Keratinocyte (primary cell): ENCODE results near the gene PITPNC1.
"Not testable (repeated sequence)": the region's sequence is repeated elsewhere in the genome, so short reads cannot be mapped to it uniquely, and the experiment has no call there.

Experiments
- CTCF ChIP-seq, 3 experiments: IDR thresholded peaks in 1 of 3; conservative IDR thresholded peaks in 1 of 3; optimal IDR thresholded peaks in 1 of 3; 2 replicates in 2 of 3; 3 replicates in 1 of 3; pipeline versions ENCODE3 to v1.5.1; 2011; ENCODE audit warnings: low read length in 3 of 3, mild to moderate bottlenecking in 3 of 3, moderate library complexity in 2 of 3, control low read depth in 1 of 3, inconsistent platforms in 1 of 3; ENCODE audit not compliant: insufficient read depth in 2 of 3; ENCODE audit errors: extremely low read depth in 1 of 3
- EZH2 ChIP-seq: IDR thresholded peaks from one replicate; pipeline ENCODE4 v1.6.1; 2012; ENCODE audit warnings: inconsistent platforms, mild to moderate bottlenecking, low read length, moderate library complexity

DNA sequence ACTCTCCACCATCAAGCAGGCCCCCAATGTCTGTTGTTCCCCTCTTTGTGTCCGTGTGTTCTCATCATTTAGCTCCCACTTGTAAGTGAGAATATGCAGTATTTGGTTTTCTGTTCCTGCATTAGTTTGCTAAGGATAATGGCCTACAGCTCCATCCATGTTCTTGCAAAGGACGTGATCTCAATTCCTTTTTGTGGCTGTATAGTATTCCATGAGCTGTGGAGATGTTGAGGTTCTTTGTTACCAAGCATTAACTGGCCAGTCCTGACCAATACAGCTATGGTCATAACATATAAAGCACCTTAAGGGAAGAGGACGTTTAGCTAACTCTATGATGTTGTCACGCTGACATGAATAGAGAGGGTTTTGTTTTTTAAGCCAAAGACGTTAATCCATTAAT is 118.5 kb downstream of the PITPNC1 start:
- TF ChIP-seq EZH2; CTCF (optimal IDR thresholded peaks at IDR 0.05 in 1 of 3, IDR thresholded peaks at IDR 0.05 in 1 of 3, conservative IDR thresholded peaks at IDR 0.05 in 1 of 3; ENCODE audit: extremely low read depth in 1 of 3, insufficient read depth in 2 of 3, low read length in 3 of 3): not testable (repeated sequence)
